ENCODE measurements around the gene ZKSCAN1. TPM values are rescaled to one million over a fixed set of nuclear protein-coding genes. Genes with fewer than 3 reads are reported as not detected.

The ZKSCAN1 gene
- total RNA-seq, 4 donors from 2014 or later = 18.3 to 38.3 (median 21.9) TPM

DNA sequence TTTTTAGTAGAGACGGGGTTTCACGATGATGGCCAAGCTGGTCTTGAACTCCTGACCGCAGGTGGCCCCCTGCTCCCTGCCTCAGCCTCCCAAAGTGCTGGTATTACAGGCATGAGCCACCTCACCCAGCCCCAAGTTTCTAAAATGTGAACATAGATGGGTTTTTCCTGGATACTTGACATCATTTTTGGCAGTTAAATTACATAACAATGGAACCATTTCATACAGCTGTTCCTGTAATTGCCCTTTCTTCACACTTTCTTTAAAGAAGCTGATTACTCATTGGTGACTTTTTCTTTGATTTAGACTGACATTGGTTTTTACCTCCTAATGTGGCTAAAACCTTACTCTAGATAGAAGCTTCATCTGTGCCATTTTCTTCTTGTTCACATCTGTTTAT lies 5.9 kb downstream of the ZKSCAN1 start:
- Histone ChIP-seq H3K27me3 (no peaks in the 10 kb centered on the region), H3K27ac (peak overlapping the region in 3 of 4 donors; percentile 59 to 90 (median 82)), H3K4me1 (peaks cover 31 to 99% (median 51%) of the 10 kb centered on the region in 3 donors), H3K4me3 (no peak overlapping the region), H3K9me3 (no peaks in the 10 kb centered on the region), H3K36me3 (peaks cover 13 to 65% (median 27%) of the 10 kb centered on the region in 3 donors)
- intact Hi-C loops (cut with DNase I) = no loop called here
- no peak for DNase-seq
- TF ChIP-seq POLR2A (IDR thresholded peaks at IDR 0.05) = no peak
- TF ChIP-seq, protein P1, sequence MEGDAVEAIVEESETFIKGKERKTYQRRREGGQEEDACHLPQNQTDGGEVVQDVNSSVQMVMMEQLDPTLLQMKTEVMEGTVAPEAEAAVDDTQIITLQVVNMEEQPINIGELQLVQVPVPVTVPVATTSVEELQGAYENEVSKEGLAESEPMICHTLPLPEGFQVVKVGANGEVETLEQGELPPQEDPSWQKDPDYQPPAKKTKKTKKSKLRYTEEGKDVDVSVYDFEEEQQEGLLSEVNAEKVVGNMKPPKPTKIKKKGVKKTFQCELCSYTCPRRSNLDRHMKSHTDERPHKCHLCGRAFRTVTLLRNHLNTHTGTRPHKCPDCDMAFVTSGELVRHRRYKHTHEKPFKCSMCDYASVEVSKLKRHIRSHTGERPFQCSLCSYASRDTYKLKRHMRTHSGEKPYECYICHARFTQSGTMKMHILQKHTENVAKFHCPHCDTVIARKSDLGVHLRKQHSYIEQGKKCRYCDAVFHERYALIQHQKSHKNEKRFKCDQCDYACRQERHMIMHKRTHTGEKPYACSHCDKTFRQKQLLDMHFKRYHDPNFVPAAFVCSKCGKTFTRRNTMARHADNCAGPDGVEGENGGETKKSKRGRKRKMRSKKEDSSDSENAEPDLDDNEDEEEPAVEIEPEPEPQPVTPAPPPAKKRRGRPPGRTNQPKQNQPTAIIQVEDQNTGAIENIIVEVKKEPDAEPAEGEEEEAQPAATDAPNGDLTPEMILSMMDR (IDR thresholded peaks at IDR 0.05) = no peak
- WGBS, 2 donors = 60 to 74% methylated on average over 3 of the region's 3 CpGs

DNA sequence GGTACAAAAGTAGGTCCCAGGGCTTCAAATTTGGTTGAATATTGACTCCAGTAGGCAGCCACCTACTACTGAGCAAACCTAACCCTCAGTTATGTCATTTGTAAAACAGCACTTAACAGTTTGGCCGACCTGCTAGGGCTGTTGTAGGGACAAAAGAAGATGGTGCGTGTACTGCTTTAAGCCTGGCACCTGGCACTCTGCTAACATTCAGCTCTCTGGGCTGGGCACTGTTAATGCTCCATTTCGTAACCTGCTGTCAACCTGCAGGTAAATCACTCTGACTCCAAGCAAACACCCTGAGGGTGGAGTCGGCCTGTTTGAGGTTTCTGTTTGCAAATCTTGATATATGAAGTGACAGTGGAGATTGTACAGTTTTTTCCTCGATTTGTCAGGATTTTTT lies 7.2 kb downstream of the ZKSCAN1 start:
- H3K27me3 ChIP-seq = no peaks in the 10 kb centered on the region
- TF ChIP-seq POLR2A (IDR thresholded peaks at IDR 0.05) = no peak
- TF ChIP-seq, protein P1 (IDR thresholded peaks at IDR 0.05) = no peak
- peaks cover 13 to 78% (median 33%) of the 10 kb centered on the region in 3 donors for H3K36me3 ChIP-seq
- H3K4me3 ChIP-seq = peak overlapping the region in 1 of 4 donors; percentile 0
- intact Hi-C loops (cut with DNase I) = no loop called here
- 44 to 48% methylated on average over 5 of the region's 5 CpGs for WGBS, 2 donors
- H3K9me3 ChIP-seq = no peaks in the 10 kb centered on the region
- DNase-seq = no peak
- peak overlapping the region; percentile 42 to 90 (median 81) for H3K27ac ChIP-seq
- peaks cover 19 to 88% (median 39%) of the 10 kb centered on the region in 3 donors for H3K4me1 ChIP-seq

DNA sequence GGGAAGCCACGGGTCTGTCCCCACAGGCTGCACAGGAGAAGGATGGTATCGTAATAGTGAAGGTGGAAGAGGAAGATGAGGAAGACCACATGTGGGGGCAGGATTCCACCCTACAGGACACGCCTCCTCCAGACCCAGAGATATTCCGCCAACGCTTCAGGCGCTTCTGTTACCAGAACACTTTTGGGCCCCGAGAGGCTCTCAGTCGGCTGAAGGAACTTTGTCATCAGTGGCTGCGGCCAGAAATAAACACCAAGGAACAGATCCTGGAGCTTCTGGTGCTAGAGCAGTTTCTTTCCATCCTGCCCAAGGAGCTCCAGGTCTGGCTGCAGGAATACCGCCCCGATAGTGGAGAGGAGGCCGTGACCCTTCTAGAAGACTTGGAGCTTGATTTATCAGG lies 8.1 kb downstream of the ZKSCAN1 start:
- 55 to 85% methylated on average over 9 to 12 of the region's 12 CpGs for WGBS, 2 donors
- no peak for DNase-seq
- intact Hi-C loops (cut with DNase I) = no loop called here
- peak overlapping the region in 2 of 4 donors; percentile 0 to 28 for H3K4me3 ChIP-seq
- H3K9me3 ChIP-seq = no peaks in the 10 kb centered on the region
- no peaks in the 10 kb centered on the region for H3K27me3 ChIP-seq
- H3K36me3 ChIP-seq = peaks cover 13 to 85% (median 33%) of the 10 kb centered on the region in 3 donors
- H3K27ac ChIP-seq = peak overlapping the region; percentile 70 to 90 (median 81)
- H3K4me1 ChIP-seq = peaks cover 14 to 79% (median 35%) of the 10 kb centered on the region in 3 donors
- TF ChIP-seq, protein P1 (IDR thresholded peaks at IDR 0.05) = no peak
- no peak for TF ChIP-seq POLR2A (IDR thresholded peaks at IDR 0.05)

DNA sequence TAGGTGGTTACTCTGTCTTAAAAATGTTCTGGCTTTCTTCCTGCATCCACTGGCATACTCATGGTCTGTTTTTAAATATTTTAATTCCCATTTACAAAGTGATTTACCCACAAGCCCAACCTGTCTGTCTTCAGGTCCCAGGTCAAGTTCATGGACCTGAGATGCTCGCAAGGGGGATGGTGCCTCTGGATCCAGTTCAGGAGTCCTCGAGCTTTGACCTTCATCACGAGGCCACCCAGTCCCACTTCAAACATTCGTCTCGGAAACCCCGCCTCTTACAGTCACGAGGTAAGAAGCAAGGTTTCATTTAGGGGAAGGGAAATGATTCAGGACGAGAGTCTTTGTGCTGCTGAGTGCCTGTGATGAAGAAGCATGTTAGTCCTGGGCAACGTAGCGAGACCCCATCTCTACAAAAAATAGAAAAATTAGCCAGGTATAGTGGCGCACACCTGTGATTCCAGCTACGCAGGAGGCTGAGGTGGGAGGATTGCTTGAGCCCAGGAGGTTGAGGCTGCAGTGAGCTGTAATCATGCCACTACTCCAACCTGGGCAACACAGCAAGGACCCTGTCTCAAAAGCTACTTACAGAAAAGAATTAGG lies 8.7 kb downstream of the ZKSCAN1 start:
- 62 to 75% methylated on average over 11 of the region's 12 CpGs for WGBS, 2 donors
- Histone ChIP-seq H3K27me3 (no peaks in the 10 kb centered on the region), H3K9me3 (no peaks in the 10 kb centered on the region), H3K27ac (peak overlapping the region in 3 of 4 donors; percentile 80 to 90 (median 82)), H3K36me3 (peaks cover 13 to 85% (median 33%) of the 10 kb centered on the region in 3 donors), H3K4me1 (peaks cover 10 to 73% (median 32%) of the 10 kb centered on the region in 3 donors), H3K4me3 (no peak overlapping the region)
- no peak for DNase-seq
- intact Hi-C loops (cut with DNase I) = no loop called here
- no peak for TF ChIP-seq POLR2A (IDR thresholded peaks at IDR 0.05)
- TF ChIP-seq, protein P1 (IDR thresholded peaks at IDR 0.05) = no peak

DNA sequence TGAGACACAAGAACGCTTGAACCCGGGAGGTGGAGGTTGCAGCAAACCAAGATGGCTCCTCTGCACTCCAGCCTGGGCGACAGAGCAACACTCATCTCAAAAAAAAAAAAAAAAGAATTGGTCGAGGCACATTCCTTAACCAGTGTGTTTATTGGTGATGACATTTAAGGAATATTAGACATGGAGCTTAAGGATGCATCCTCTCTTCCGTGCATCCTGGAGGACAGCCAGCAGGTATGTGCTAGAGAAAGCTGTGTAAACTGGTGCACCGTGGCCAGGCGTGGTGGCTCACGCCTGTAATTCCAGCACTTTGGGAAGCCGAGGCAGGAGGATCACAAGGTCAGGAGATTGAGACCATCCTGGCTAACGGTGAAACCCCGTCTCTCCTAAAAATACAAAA lies 11.8 kb downstream of the ZKSCAN1 start:
- no peaks in the 10 kb centered on the region for H3K9me3 ChIP-seq
- H3K36me3 ChIP-seq = peaks cover 13 to 100% (median 59%) of the 10 kb centered on the region in 3 donors
- no peak for TF ChIP-seq POLR2A (IDR thresholded peaks at IDR 0.05)
- TF ChIP-seq, protein P1 (IDR thresholded peaks at IDR 0.05) = no peak
- intact Hi-C loops (cut with DNase I) = no loop called here
- H3K27me3 ChIP-seq = no peaks in the 10 kb centered on the region
- no peak overlapping the region for H3K4me3 ChIP-seq
- peak overlapping the region in 1 of 4 donors; percentile 29 for H3K27ac ChIP-seq
- WGBS, 2 donors = 80 to 94% methylated on average over 11 of the region's 11 CpGs
- H3K4me1 ChIP-seq = peaks cover 8 to 42% (median 13%) of the 10 kb centered on the region in 3 donors
- no peak for DNase-seq

Data from esophagus squamous epithelium (tissue), 5 donors.